Stimulated activated CD4-positive, alpha-beta T cell treated with anti-CD3 and anti-CD28 coated beads, Interleukin-4, amount 100 ng/mL, for 24 hours (primary cell): Measurements from ENCODE around the gene ATP6V1G3.
"Not testable (repeated sequence)": the region's sequence is repeated elsewhere in the genome, so short reads cannot be mapped to it uniquely, and the experiment has no call there.

Experiments used
- DNase-seq: peaks from one replicate; pipeline ENCODE4 v3.0.0-alpha.2; 2020

Gene ATP6V1G3, protein sequence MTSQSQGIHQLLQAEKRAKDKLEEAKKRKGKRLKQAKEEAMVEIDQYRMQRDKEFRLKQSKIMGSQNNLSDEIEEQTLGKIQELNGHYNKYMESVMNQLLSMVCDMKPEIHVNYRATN

DNA sequence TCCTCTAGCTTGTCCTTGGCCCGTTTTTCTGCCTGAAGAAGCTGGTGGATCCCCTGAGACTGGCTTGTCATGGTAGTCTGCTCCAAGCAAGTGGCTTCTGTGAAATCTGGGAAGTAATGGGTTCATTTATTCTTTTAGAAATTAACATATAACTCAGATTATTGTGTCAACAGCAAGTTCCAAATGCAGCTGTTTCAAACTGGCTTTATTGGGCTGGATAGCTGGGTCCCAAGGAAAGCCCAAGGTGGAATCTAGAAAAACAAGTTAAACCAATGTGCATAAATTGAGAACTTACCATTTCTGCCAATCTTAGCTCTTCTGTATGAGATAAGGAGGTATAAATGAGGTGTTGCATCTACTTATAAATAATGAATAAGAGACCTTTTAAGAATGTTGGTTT is at the start of gene ATP6V1G3:
Gene ATP6V1G3 (minus strand): TSS at position 101 of the 400 bp plus-strand sequence. CDS start 30 bp downstream, at position 71.
- no peak for DNase-seq

DNA sequence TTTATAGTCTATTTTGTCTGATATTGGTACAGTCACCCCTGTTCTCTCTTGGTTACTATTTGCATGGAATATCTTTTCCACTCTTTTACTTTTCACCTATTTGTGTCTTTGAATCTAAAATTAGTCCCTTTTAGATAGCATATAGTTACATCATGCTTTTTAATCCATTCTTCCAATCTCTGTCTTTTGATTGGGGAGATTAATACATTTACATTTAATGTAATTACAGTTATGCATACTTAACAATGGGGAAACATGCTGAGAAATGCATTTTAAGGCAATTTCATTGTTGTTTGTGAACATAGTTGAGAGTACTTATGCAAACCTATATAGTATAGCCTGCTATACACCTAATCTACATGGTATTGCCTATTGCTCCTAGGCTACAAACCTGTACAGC is 48.4 kb upstream of the ATP6V1G3 start:
- DNase-seq, result no peak

DNA sequence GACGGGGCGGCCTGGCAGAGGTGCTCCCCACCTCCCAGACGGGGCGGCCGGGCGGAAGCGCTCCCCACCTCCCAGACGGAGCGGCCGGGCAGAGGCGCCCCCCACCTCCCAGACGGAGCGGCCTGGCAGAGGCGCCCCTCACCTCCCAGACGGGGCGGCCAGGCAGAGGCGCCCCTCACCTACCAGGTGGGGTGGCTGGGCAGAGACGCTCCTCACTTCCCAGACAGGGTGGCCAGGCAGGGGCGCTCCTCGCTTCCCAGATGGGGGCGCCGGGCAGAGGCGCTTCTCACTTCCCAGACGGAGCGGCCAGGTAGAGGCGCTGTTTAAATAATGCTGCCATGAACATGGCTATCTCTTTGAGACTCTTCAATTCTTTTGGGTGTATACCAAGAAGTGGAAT is 43.7 kb upstream of the ATP6V1G3 start:
- no peak for DNase-seq

GRCh38 chr1:198583209-198583802 is 42.8 kb upstream of the ATP6V1G3 start:
- DNase-seq, result not testable (repeated sequence)

DNA sequence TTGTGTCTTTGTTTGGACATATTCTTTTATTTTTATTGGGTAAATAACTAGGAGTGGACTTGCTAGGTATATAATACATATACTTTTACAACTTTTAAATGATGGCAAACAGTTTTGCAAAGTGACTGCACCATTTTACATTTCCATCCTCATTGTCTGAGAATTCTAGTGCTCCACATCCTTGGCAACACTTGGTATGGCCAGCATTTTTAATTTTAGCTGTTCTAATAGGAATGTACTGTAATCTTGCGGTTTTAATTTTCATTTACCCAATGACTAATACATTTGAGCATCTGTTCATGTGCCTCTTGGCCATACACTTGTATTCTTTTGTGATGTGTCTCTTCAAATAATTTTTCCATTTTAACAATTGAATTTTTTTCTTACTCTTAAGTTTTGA is 37.0 kb upstream of the ATP6V1G3 start:
- no peak for DNase-seq

DNA sequence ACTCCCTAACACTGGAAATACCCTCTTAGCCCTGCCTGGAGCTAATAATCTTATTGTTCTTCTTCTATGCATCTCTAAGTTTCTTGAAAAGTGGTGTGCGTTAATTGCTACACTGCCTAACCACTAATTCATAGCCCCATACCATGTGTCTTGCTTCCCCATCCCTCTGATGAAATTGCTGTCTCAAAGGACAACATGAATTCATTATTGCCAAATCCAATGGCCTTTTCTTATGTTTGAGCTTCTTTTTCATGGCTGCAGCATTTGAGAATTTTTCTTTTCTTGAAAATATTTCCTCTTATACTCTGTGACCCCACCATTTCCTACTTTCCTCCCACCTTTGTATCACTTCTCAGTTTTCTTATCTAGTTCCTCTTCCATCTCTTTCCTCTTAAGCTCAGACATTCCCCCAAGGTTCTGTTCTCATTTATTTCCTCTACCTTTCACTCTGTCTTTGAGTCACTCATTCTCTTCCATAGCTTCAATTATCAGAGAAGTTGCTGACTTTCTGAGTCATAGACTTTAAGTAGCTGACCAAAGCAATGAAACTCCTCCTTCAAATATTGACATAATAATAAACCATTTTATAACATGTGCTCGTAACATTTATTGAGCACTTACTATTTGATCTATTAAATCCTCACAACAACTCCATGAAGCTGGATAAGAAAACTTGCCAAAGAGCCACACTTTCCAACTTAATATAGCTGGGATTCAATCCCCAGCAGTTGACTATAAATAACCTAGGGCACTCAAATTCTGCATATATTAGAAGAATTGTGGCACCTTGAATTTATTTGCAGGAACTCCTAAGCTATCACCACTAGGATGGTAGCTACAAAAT is 35.5 kb upstream of the ATP6V1G3 start:
- no peak for DNase-seq

- DNase-seq, result no peak
Observed at GRCh38 chr1:198575292-198575691, 34.8 kb upstream of the ATP6V1G3 start.

- DNase-seq, result no peak
Observed at GRCh38 chr1:198574325-198574724, 33.8 kb upstream of the ATP6V1G3 start.

DNA sequence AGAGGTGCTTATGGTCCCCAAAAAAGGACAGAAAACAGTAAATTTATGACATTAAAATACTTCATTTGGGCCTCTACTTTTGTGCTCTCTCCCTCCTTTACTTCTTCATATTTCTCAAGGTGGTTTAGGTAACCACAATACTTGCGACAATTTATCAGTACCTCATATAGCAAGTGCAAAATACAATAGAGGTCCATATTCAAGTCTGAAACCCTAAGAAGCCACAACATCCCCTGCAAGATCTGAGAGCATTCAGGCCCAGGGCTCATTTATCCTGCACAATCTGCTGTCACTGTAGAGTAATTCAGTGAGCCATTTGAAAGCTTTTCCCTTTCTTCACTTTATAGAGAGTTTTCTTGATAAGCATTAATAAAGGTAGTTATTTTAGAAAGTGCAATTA is 24.2 kb upstream of the ATP6V1G3 start:
- DNase-seq, result no peak

DNA sequence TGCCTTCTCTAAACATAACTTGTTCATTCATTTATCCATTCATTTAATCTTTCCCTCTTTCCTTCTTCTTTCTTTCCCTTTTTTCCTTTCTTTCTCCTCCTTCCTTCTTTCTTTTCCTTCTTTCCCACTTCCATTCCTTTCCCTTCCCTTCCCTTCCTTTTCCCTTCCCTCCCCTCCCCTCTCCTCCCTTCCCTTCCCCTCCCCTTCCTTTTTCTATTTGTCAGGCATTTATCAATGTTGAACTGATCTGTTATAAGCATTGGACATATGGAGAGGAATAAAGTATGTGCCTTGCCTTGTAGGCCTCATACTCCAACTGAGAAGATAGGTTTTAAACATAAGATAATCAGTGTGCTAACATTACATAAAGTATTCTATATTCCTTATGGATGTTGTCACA is 23.7 kb upstream of the ATP6V1G3 start:
- DNase-seq, result no peak

- no peak for DNase-seq
Observed at GRCh38 chr1:198563583-198563982, 23.1 kb upstream of the ATP6V1G3 start.

- no peak for DNase-seq
Observed at GRCh38 chr1:198560161-198560560, 19.7 kb upstream of the ATP6V1G3 start.

DNA sequence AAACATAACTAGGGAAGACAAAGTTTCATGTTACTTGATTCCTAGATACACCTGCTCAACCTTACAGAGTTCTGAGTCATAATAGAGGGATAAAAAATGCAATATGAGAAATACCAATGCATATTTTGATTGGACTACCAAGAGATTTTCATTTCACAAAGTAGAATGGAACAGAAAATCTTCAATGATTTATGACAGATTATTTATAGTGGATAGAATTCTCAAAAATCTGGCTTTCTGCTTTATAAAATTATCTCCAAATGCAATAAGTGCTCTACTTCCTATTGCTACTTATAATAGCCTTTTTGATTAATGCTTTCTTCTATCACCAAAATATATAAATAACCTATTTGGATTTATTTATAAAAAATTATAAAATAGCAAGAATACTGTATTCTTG is 18.9 kb upstream of the ATP6V1G3 start:
- DNase-seq, result no peak

GRCh38 chr1:198558402-198558801 is 17.9 kb upstream of the ATP6V1G3 start:
- DNase-seq, result no peak

DNA sequence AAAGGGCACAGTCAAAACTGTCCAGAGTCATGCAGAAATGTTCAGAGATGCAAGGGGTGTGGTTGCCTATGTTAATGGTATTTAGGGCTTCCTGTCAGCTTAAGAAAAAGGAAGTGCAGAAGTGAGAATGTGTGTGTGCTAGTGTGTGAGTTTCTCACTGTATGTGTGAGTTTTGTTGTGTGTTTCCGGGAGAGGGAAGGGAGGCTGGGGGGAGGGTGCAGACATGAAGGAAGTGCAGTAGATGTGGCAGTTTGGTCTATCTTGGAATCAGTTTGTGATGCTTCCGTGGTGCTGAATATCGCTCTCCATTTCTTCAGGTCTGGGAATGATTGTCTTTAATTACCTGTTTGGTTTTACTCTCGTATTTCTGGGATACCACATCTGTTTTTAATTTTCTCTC is 16.5 kb upstream of the ATP6V1G3 start:
- peak; percentile 49 for DNase-seq

DNA sequence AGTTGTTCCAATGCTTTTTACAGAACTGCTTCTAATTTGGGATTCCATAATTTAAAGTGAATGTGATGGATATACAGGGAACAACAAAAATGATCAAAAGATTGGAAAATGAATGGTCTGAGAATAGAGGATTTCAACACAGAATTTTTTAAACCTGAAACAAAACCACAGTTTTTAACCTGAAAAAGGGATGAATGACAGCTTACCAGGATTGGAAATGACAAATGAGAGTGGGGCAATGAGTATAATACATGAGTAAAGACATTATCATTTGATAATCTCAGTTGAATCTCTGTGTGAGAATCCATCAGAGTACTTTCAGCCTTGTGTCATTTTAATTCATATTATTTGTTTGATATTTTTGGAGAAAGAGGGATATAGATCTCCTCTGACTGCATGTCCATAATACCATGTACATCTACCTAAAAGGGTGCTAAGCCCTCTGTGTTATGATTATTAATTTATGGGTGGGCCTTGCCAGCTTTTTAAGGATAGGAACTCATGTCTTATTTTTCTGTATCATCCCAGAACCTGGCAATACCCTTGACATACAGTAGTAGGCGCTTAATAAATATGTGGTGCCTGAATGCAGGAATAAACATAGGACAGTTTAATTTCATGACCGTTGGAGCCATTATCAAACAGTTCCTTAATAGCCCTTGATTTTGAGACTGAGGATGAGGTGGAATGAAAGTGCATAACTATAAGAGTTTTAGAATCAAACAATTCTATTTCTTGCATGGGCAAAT is 12.4 kb upstream of the ATP6V1G3 start:
- DNase-seq, result no peak

- no peak for DNase-seq
Observed at GRCh38 chr1:198550941-198551524, 10.6 kb upstream of the ATP6V1G3 start.

GRCh38 chr1:198549866-198550265 is 9.4 kb upstream of the ATP6V1G3 start:
- DNase-seq, result no peak

GRCh38 chr1:198548890-198549289 is 8.4 kb upstream of the ATP6V1G3 start:
- no peak for DNase-seq

- DNase-seq, result no peak
Observed at GRCh38 chr1:198545156-198545555, 4.7 kb upstream of the ATP6V1G3 start.

DNA sequence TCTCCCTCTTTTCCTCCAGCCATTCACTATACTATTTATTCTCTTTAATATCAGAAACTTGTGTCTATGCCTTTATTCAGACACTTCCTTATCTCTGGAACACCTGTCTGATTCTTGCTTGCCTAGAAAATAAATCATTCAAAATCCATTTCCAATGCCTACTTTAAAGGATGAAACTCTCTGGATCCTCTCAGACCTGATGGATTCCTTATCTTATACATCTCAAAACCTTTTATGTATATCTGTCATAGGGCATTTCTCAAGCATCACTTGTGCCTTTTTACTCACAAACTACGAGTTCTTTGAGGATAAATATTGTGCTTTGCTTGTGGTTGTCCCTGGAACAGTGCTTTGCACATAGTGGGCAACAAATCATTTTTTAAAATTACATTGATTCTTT is 3.8 kb upstream of the ATP6V1G3 start:
- DNase-seq, result no peak

DNA sequence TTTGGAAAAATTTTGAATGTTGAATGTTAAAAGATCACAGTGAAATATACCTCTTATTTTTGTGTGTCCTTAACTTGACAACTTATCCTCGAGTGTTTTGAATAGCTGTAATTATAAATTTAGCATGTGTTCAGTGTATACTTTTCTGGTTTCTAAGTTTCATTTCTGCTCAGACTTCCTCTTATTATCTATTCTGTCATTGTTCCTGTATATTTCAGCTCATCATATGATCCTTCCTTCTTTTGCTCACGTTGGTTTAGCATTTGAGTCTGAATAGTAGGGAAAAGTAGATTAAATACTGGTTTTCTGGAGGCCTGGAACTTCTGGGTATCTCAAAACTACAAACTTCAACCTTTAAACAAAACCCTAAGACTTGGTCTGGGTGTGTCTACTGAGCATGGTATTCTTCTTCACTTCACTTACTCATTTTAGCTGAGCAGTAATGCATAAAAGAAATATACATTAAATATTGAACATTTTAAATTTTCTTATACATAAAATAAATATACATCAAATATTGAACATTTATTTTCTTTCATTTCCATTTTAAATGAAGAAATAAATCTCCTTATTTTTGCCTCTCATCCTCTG is 3.3 kb upstream of the ATP6V1G3 start:
- DNase-seq, result no peak

- DNase-seq, result no peak
Observed at GRCh38 chr1:198542632-198543031, 2.2 kb upstream of the ATP6V1G3 start.
